ENCODE results near the gene KIAA1958. TPM values are rescaled to one million over a fixed set of nuclear protein-coding genes. Genes with fewer than 3 reads are reported as not detected.

Gene KIAA1958
- total and polyA plus RNA-seq, 10 of the 15 experiments (the other 5 are each of a cell fraction or from before 2014, with no cell fraction given) = 0.53 to 8.7 (median 4.0) TPM

DNA sequence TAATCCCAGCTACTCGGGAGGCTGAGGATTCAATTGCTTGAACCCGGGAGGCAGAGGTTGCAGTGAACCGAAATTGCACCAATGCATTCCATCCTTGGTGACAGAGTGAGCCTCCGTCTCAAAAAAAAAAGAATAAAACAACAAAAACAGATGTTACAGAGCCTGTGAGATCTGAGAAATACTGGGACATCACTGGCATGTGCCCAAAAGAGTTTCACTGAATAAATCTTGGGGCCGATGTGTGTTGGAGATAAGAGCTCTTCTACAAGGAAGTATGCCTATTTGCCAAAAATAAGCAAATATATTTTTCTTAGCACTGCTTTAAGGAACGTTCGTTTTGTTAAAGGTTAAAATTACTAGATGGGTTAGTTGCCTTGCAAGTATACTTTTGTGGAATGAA is 55.1 kb downstream of the KIAA1958 start (continued):
- TF ChIP-seq BACH1 (IDR thresholded peaks at IDR 0.05; ENCODE audit: borderline replicate concordance) = no peak
- no peak for TF ChIP-seq MYB (IDR thresholded peaks at IDR 0.05; ENCODE audit: borderline replicate concordance, low read depth, low read length)

DNA sequence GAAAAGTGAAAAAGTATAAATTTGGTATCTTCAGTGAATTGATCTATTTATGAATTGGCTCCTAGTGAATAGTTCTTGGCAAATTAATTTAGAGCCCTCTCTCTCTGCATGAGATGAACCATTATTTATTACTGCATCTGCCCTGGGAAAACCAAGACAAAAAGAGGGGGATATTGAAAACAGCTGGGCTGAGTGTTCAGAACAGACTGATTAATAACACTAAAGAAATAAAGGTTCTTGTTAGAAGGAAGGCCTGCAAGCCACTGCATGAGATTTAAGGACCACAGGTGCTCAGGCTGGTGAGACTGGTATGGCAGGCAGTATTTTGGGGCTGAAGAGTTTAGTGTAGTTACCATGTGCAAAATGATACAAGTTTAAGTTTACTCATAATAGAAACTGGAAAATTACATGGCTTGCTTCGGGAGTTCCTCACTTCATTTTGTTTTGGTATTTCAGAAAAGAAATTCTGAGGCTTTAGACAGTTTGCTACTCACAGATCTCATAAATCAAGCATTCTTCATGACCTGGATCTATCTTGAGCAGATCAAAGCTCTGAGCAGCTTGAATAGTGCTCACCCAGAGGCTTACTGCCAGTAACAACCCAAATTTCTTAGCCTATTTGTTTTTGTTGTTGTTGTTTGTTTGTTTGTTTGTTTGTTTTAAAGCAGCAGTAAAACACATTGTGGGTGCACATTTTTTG is 56.1 kb downstream of the KIAA1958 start:
- no peaks in the 10 kb centered on the region; the same call in 1 of the 3 replicates for H3K9me3 ChIP-seq (replicated peaks; ENCODE audit: control insufficient read depth, insufficient read depth, low read length)
- no peak overlapping the region for H3K4me3 ChIP-seq
- BruUV-seq (replicated peaks) = no TSS peak
- POLR2A ChIA-PET = interaction anchor here (0.6 kb wide), 1 partner anchor 11 kb away, joined by 3 read pairs; no protein-coding TSS in a partner anchor
- no peaks in the 10 kb centered on the region; the same call in 1 of the 2 replicates for H3K79me2 ChIP-seq (ENCODE audit: control insufficient read depth, insufficient read depth, low read length)
- no peak overlapping the region for H3K27ac ChIP-seq (ENCODE audit: control insufficient read depth, insufficient read depth)
- 69% methylated on average over 1 of the region's 1 CpG for WGBS (ENCODE audit: insufficient coverage, insufficient replicate concordance, low lambda C conversion rate, missing lambda C conversion rate)
- no peak overlapping the region for H3K4me2 ChIP-seq (ENCODE audit: control insufficient read depth, insufficient read depth)
- in situ Hi-C loops (cut with MboI) (no loop called here), intact Hi-C loops (cut with micrococcal nuclease; ENCODE audit: unreplicated experiment) (no loop called here)
- no peaks in the 10 kb centered on the region for H3K4me1 ChIP-seq (ENCODE audit: control insufficient read depth, insufficient read depth, low read length)
- no peak overlapping the region for H2AFZ ChIP-seq (ENCODE audit: control insufficient read depth, low read depth, low read length)
- SMC1A ChIA-PET (ENCODE audit: uncharacterized antibody, unreplicated experiment) = interaction anchor here (1.0 kb wide), 1 partner anchor 11 kb away, joined by 3 read pairs; no protein-coding TSS in a partner anchor
- no peaks in the 10 kb centered on the region for H4K20me1 ChIP-seq (ENCODE audit: control insufficient read depth, insufficient read depth)
- ATAC-seq (no peak), DNase-seq (ENCODE audit: low read depth, low spot score) (no peak), FAIRE-seq (no peak)
- CTCF ChIA-PET = interaction anchor here (1.5 kb wide), 1 partner anchor 11 kb away, joined by 5 read pairs; no protein-coding TSS in a partner anchor
- RAD21 ChIA-PET (ENCODE audit: unreplicated experiment) = no interaction called here
- H3K9ac ChIP-seq (ENCODE audit: control insufficient read depth, insufficient read depth, low read length) = no peak overlapping the region
- TF ChIP-seq, protein P1, sequence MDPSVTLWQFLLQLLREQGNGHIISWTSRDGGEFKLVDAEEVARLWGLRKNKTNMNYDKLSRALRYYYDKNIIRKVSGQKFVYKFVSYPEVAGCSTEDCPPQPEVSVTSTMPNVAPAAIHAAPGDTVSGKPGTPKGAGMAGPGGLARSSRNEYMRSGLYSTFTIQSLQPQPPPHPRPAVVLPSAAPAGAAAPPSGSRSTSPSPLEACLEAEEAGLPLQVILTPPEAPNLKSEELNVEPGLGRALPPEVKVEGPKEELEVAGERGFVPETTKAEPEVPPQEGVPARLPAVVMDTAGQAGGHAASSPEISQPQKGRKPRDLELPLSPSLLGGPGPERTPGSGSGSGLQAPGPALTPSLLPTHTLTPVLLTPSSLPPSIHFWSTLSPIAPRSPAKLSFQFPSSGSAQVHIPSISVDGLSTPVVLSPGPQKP (IDR thresholded peaks at IDR 0.05; ENCODE audit: low read depth, low read length) = no peak
- TF ChIP-seq, protein P2, sequence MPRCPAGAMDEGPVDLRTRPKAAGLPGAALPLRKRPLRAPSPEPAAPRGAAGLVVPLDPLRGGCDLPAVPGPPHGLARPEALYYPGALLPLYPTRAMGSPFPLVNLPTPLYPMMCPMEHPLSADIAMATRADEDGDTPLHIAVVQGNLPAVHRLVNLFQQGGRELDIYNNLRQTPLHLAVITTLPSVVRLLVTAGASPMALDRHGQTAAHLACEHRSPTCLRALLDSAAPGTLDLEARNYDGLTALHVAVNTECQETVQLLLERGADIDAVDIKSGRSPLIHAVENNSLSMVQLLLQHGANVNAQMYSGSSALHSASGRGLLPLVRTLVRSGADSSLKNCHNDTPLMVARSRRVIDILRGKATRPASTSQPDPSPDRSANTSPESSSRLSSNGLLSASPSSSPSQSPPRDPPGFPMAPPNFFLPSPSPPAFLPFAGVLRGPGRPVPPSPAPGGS (IDR thresholded peaks at IDR 0.05; ENCODE audit: borderline replicate concordance, insufficient read depth, low read depth, low read length, poor library complexity, severe bottlenecking) = no peak
- no peak for TF ChIP-seq STAT3 (IDR thresholded peaks at IDR 0.05; ENCODE audit: low read depth, low read length)
- no peak for TF ChIP-seq MTA2 (IDR thresholded peaks at IDR 0.05; ENCODE audit: low read depth)
- no peak for TF ChIP-seq BMI1 (IDR thresholded peaks at IDR 0.05; ENCODE audit: borderline replicate concordance)
- no peak for TF ChIP-seq HDAC2 (IDR thresholded peaks at IDR 0.05)
- TF ChIP-seq ESRRA (IDR thresholded peaks at IDR 0.05; ENCODE audit: low read length) = no peak
- no peak for TF ChIP-seq CBFB (IDR thresholded peaks at IDR 0.05; ENCODE audit: low read depth)
- TF ChIP-seq, protein P3, sequence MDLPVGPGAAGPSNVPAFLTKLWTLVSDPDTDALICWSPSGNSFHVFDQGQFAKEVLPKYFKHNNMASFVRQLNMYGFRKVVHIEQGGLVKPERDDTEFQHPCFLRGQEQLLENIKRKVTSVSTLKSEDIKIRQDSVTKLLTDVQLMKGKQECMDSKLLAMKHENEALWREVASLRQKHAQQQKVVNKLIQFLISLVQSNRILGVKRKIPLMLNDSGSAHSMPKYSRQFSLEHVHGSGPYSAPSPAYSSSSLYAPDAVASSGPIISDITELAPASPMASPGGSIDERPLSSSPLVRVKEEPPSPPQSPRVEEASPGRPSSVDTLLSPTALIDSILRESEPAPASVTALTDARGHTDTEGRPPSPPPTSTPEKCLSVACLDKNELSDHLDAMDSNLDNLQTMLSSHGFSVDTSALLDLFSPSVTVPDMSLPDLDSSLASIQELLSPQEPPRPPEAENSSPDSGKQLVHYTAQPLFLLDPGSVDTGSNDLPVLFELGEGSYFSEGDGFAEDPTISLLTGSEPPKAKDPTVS (IDR thresholded peaks at IDR 0.05; ENCODE audit: low read depth, low read length) = no peak
- H3K36me3 ChIP-seq (ENCODE audit: control insufficient read depth in 2 of 2, insufficient read depth in 2 of 2, low read length in 1 of 2) = no peaks in the 10 kb centered on the region
- no peaks in the 10 kb centered on the region for H3K27me3 ChIP-seq (replicated peaks in 1 of 2; ENCODE audit: control insufficient read depth in 2 of 2, insufficient read depth in 2 of 2, low read length in 1 of 2)

Measured in GM12878 (cell line).